22Rv1 (cell line): Measurements from ENCODE around the gene MGST2.

Experiments used
- ZFX ChIP-seq: fragments of 450-650 bp; IDR thresholded peaks from 2 replicates; pipeline ENCODE4 v1.6.1; 2017; ENCODE audit warnings: antibody characterized with exemption, borderline replicate concordance
- TF ChIP-seq, protein P1 (sequence below): fragments of 450-650 bp; IDR thresholded peaks from 2 replicates; pipeline ENCODE4 v1.5.1; 2017; ENCODE audit warnings: mild to moderate bottlenecking

DNA sequence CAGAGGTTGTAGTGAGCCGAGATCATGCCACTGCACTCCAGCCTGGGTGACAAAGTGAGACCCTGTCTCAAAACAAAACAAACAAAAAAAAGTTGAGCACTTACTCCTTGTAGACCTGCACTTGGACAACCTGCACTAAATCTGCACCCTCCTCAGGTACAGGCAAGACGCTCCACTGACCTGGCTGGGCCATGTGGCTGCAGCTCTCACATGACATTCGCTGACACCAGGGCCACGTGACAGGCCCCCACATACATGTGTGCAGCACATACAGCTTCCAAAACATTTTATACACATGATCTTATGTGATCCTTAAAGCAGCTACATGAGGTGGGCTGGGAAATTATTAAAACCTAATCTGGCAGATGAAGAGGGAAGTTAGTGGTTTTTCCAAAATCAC, 62.5 kb downstream of the MGST2 start:
- TF ChIP-seq, protein P1, sequence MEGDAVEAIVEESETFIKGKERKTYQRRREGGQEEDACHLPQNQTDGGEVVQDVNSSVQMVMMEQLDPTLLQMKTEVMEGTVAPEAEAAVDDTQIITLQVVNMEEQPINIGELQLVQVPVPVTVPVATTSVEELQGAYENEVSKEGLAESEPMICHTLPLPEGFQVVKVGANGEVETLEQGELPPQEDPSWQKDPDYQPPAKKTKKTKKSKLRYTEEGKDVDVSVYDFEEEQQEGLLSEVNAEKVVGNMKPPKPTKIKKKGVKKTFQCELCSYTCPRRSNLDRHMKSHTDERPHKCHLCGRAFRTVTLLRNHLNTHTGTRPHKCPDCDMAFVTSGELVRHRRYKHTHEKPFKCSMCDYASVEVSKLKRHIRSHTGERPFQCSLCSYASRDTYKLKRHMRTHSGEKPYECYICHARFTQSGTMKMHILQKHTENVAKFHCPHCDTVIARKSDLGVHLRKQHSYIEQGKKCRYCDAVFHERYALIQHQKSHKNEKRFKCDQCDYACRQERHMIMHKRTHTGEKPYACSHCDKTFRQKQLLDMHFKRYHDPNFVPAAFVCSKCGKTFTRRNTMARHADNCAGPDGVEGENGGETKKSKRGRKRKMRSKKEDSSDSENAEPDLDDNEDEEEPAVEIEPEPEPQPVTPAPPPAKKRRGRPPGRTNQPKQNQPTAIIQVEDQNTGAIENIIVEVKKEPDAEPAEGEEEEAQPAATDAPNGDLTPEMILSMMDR = no peak
- no peak for TF ChIP-seq ZFX
